Measurements from ENCODE around the gene ILF2. TPM values are rescaled to one million over a fixed set of nuclear protein-coding genes. Genes with fewer than 3 reads are reported as not detected.
A peak's percentile ranks its signal among the peaks of the same experiment; 100 is the strongest.

The ILF2 gene
- total and polyA plus RNA-seq, 2 of the 13 experiments (the other 11 are each of a cell fraction or from before 2014, with no cell fraction given), result 292 to 366 TPM

DNA sequence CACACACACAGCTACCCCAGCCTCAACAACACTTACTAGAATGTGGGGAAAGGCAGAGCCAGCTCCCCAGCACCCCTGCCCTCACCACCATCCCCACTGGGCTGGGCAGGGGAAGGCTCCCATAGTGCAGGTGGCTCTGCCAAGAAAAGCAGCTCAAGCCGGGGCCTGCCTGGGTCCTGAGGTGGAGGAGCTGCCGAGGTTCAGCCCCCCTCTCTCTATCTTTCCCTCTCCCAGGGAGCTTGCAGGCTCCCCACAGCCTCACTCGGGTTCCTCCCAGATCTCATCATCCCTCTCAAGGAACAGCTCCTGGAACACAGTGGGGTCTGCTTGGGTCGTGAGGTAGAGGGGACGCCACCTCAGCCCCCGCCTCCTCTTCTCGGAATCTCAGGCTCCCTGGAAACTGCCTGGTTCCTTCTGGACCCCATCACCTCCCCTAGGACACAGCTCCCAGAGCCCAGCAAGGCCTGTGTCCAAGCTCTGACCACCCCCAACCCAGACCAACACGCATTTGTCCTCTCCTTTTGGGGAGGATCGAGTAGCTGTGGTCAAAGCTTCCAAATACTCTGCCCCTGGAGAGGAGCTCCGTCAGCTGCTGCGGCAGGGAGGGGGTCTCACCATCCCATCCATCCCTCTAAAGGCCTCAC is 58.6 kb downstream of the ILF2 start (continued):
- TF ChIP-seq, protein P1, sequence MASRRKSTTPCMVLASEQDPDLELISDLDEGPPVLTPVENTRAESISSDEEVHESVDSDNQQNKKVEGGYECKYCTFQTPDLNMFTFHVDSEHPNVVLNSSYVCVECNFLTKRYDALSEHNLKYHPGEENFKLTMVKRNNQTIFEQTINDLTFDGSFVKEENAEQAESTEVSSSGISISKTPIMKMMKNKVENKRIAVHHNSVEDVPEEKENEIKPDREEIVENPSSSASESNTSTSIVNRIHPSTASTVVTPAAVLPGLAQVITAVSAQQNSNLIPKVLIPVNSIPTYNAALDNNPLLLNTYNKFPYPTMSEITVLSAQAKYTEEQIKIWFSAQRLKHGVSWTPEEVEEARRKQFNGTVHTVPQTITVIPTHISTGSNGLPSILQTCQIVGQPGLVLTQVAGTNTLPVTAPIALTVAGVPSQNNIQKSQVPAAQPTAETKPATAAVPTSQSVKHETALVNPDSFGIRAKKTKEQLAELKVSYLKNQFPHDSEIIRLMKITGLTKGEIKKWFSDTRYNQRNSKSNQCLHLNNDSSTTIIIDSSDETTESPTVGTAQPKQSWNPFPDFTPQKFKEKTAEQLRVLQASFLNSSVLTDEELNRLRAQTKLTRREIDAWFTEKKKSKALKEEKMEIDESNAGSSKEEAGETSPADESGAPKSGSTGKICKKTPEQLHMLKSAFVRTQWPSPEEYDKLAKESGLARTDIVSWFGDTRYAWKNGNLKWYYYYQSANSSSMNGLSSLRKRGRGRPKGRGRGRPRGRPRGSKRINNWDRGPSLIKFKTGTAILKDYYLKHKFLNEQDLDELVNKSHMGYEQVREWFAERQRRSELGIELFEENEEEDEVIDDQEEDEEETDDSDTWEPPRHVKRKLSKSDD (CRISPR knock-in tag; IDR thresholded peaks at IDR 0.05; ENCODE audit: low read depth), result no peak
- TF ChIP-seq, protein P2, sequence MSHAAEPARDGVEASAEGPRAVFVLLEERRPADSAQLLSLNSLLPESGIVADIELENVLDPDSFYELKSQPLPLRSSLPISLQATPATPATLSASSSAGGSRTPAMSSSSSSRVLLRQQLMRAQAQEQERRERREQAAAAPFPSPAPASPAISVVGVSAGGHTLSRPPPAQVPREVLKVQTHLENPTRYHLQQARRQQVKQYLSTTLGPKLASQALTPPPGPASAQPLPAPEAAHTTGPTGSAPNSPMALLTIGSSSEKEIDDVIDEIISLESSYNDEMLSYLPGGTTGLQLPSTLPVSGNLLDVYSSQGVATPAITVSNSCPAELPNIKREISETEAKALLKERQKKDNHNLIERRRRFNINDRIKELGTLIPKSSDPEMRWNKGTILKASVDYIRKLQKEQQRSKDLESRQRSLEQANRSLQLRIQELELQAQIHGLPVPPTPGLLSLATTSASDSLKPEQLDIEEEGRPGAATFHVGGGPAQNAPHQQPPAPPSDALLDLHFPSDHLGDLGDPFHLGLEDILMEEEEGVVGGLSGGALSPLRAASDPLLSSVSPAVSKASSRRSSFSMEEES (CRISPR knock-in tag; IDR thresholded peaks at IDR 0.05), result no peak
- TF ChIP-seq AHR (CRISPR knock-in tag; IDR thresholded peaks at IDR 0.05) (no peak), ZNF598 (CRISPR knock-in tag; IDR thresholded peaks at IDR 0.05; ENCODE audit: borderline replicate concordance) (no peak), CREB1 (IDR thresholded peaks at IDR 0.05) (no peak), CREB1 (CRISPR knock-in tag; IDR thresholded peaks at IDR 0.05) (no peak), ZNF552 (CRISPR knock-in tag; IDR thresholded peaks at IDR 0.05; ENCODE audit: borderline replicate concordance) (no peak), RFX1 (IDR thresholded peaks at IDR 0.05) (no peak), BORCS8-MEF2B (CRISPR knock-in tag; IDR thresholded peaks at IDR 0.05) (0 out of 2 replicates have a peak, but pooled peaks have one; percentile 13), ZNF720 (CRISPR knock-in tag; IDR thresholded peaks at IDR 0.05) (no peak), PRPF4 (IDR thresholded peaks at IDR 0.05; ENCODE audit: low read depth, low read length, poor library complexity, severe bottlenecking) (no peak), KDM5B (CRISPR knock-in tag; IDR thresholded peaks at IDR 0.05; ENCODE audit: borderline replicate concordance) (0 out of 2 replicates have a peak, but pooled peaks have one; percentile 8), RFX5 (IDR thresholded peaks at IDR 0.05; ENCODE audit: low read depth, low read length) (no peak), ZBTB7A (CRISPR knock-in tag; IDR thresholded peaks at IDR 0.05) (0 out of 2 replicates have a peak, but pooled peaks have one; percentile 12), ZNF383 (CRISPR knock-in tag; IDR thresholded peaks at IDR 0.05; ENCODE audit: borderline replicate concordance) (no peak), IKZF4 (CRISPR knock-in tag; IDR thresholded peaks at IDR 0.05; ENCODE audit: borderline replicate concordance, low read depth, not compliant biosample characterization) (no peak), FOSL2 (CRISPR knock-in tag; IDR thresholded peaks at IDR 0.05) (no peak), CHD2 (IDR thresholded peaks at IDR 0.05; ENCODE audit: low read depth, low read length) (no peak), ZNF17 (CRISPR knock-in tag; IDR thresholded peaks at IDR 0.05) (no peak)
- TF ChIP-seq, protein P3, sequence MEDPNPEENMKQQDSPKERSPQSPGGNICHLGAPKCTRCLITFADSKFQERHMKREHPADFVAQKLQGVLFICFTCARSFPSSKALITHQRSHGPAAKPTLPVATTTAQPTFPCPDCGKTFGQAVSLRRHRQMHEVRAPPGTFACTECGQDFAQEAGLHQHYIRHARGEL (CRISPR knock-in tag; IDR thresholded peaks at IDR 0.05), result no peak
- TF ChIP-seq, protein P4, sequence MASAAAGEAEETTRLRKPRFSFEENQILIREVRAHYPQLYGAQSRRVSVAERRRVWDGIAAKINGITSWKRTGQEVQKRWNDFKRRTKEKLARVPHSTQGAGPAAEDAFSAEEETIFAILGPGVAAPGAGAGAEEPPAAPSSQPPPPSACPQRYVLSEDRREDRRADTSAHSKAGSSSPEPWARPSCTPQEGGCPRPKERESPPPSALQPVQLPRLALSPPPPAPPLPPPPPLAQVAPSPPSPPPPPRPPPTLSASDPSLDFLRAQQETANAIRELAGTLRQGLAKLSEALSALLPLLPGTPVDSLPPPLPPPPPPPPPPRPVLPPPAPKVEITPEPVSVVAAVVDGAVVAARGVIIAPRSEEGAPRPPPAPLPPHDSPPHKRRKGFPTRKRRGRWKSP (CRISPR knock-in tag; IDR thresholded peaks at IDR 0.05), result no peak; the same call in 1 of the 2 replicates
- TF ChIP-seq, protein P5, sequence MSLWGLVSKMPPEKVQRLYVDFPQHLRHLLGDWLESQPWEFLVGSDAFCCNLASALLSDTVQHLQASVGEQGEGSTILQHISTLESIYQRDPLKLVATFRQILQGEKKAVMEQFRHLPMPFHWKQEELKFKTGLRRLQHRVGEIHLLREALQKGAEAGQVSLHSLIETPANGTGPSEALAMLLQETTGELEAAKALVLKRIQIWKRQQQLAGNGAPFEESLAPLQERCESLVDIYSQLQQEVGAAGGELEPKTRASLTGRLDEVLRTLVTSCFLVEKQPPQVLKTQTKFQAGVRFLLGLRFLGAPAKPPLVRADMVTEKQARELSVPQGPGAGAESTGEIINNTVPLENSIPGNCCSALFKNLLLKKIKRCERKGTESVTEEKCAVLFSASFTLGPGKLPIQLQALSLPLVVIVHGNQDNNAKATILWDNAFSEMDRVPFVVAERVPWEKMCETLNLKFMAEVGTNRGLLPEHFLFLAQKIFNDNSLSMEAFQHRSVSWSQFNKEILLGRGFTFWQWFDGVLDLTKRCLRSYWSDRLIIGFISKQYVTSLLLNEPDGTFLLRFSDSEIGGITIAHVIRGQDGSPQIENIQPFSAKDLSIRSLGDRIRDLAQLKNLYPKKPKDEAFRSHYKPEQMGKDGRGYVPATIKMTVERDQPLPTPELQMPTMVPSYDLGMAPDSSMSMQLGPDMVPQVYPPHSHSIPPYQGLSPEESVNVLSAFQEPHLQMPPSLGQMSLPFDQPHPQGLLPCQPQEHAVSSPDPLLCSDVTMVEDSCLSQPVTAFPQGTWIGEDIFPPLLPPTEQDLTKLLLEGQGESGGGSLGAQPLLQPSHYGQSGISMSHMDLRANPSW (CRISPR knock-in tag; IDR thresholded peaks at IDR 0.05; ENCODE audit: borderline replicate concordance), result no peak
